Fibroblast of skin of right quadriceps (primary cell): ENCODE measurements around the gene USP5.

Experiments
- DNase-seq: peaks from one replicate; pipeline ENCODE4 v3.0.0-alpha.2; 2013

The USP5 gene

DNA sequence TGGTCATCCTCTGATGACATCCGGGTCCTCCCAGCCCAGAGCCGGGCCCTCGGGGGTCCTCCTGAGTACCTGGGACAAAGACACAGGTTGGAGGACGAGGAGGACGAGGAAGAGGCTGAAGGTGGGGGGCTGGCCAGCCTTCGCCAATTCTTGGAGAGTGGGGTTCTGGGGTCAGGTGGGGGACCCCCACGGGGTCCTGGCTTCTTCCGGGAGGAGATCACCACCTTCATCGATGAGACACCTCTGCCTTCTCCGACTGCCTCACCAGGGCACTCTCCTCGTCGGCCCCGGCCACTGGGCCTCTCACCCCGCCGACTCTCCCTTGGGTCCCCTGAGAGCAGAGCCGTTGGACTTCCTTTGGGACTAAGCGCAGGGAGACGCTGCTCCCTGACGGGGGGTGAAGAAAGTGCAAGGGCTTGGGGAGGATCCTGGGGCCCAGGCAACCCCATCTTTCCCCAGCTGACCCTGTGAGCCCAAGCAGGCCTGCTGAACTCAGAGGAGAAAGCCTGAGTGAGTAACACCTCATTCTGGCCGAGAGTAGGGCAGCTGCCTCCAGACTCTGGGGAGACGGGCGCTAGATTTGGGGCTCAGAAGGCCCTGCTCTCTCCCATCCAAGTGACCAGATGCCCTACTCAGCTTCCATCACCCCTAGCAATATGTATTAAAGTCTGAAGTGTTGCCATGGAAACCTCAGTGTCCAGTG is 25.1 kb upstream of the USP5 start:
- DNase-seq: no peak

DNA sequence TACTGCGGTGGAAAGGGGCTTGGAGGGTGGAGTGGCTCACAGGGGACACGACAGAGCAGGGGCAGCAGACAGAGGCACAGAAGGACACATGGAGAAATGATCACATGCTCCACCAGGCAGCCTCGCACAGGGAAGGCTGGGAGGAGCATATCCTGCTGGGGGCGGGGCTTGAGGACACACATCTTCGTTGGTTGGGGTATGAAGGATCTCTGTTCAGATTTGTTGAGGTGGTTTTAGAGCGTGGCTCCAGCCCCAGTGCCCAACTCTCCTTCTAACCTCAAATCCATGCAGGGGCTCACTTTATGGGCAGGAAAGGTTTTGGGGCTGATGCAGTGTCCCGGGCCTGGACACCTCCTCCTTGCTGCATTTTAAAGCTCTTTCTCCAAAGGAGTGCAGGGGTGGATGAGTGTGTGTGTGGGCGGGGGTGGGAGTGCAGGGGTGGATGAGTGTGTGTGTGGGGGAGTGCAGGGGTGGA is 24.5 kb upstream of the USP5 start:
- peak; percentile 85 for DNase-seq

DNA sequence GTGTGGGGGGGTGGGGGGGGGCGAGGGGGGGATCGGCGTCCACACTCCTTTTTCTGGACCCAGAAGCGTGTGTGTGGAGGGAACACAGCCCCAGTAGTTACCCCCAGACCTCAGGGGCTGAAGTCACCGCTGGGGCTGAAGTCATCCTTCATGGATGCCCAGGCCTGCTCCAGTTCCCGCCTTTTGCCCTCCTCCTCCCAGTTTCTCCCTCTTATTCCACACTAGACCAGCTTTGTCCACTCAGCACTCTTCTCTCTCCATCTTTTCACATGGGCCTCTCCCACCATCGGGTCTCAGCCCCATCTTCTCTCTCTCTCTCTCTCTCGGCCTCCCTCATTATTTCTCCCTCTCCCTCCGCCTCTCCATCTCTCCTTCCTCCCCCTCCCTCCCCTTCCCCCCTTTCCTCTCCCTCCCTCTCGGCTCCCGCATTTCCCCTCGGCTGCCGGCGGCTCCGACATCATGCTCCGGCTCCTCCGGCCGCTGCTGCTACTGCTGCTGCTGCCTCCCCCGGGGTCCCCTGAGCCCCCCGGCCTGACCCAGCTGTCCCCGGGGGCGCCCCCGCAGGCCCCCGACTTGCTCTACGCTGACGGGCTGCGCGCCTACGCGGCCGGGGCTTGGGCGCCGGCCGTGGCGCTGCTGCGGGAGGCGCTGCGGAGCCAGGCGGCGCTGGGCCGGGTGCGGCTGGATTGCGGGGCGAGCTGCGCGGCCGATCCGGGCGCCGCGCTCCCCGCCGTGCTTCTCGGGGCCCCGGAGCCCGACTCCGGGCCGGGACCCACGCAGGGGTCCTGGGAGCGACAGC is 23.8 kb upstream of the USP5 start, which contains the start of gene P3H3:
P3H3 (plus strand) TSS at position 426 of the 799 bp plus-strand sequence; CDS start at position 460, 34 bp downstream.
- DNase-seq: peak; percentile 65

DNA sequence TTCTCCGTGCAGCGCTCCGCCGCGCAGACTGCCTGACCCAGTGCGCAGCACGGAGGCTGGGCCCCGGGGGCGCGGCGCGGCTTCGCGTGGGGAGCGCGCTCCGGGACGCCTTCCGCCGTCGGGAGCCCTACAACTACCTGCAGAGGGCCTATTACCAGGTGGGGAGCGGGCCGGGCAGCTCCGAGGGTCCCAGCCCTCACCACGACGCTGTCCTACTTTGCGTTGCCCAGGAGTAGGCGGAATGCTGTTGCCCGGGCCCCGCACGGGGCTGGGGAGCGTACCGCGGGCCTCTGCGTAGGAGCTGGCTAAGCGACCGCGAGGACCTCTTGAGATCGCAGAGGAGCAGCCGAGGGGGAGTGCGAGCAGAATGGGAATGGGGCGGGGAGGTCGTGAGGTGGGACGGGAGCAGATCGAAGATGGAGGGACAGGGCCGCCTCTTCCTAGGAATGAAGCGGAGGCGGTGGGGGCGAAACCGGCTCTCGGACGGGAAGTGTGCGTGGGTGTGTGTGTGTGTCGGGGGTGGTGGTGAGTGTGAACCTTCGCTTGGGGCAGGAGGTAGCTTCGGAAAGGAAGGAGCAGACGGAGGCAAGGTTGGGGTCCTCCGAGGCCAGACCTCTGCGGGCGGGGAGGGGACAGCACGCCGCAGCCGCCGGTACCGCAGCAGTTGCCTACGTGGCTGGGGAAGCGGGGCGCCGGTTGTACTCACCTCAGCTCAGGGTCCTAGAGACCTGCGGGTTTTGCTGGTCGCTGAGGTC is 23.0 kb upstream of the USP5 start:
- DNase-seq: peak; percentile 58

DNA sequence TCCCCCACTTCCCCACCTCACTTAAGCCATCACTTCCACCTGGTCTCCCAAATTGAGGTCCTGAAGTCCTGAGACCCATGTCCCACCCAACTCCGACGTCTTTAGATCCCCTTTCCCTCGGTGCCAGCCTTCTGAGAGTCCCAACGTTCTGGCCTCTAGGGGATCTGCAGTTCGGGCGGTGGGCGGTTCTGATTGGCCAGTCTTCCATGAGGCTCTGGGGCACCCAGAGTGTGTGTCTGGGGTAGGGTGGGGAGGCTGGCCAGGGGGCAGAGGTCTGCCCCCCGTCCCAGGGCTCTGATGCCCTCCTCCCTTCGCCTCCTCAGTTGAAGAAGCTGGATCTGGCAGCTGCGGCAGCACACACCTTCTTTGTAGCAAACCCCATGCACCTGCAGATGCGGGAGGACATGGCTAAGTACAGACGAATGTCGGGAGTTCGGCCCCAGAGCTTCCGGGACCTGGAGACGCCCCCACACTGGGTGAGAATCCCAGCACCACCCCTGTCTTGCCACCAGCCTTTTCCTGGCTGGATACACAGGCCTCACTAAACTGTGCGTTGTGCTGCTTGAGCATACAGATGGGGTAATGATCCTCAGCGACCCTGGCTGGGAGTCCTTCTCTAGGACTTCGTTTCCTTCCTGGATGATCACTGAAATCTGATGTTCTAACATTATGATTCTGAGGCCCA is 22.3 kb upstream of the USP5 start:
- DNase-seq: peak; percentile 50

DNA sequence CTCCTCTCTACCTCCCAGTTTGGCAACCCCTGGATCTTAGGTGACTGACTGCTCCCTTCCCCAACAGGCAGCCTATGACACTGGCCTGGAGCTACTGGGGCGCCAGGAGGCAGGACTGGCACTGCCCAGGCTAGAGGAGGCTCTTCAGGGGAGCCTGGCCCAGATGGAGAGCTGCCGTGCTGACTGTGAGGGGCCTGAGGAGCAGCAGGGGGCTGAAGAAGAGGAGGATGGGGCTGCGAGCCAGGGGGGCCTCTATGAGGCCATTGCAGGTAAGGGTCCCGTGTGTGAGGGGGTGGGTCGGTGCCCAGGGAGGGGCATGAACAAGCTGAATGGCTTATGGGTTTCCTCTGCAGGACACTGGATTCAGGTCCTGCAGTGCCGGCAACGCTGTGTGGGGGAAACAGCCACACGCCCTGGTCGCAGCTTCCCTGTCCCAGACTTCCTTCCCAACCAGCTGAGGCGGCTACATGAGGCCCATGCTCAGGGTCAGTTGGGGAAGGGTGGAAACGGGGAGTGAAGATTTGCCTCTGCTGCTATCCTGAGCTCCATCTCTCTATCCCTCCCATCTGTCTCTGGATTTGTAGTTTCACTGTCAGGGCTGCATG is 21.6 kb upstream of the USP5 start:
- DNase-seq: no peak

DNA sequence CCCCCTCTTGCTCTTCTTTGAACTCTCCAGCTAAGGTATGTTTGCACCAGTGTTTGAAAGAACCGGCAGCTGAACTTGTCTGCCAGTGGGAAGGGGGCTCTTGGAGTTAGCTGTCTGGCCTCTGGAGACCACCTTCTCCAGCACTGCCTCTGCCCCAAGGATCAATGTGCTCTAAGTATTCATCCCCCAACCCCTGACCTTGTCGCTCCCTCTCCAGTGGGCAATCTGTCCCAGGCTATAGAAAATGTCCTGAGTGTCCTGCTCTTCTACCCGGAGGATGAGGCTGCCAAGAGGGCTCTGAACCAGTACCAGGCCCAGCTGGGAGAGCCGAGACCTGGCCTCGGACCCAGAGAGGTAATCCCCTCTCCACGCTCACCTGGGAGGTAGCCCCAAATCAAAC is 21.0 kb upstream of the USP5 start:
- no peak for DNase-seq

DNA sequence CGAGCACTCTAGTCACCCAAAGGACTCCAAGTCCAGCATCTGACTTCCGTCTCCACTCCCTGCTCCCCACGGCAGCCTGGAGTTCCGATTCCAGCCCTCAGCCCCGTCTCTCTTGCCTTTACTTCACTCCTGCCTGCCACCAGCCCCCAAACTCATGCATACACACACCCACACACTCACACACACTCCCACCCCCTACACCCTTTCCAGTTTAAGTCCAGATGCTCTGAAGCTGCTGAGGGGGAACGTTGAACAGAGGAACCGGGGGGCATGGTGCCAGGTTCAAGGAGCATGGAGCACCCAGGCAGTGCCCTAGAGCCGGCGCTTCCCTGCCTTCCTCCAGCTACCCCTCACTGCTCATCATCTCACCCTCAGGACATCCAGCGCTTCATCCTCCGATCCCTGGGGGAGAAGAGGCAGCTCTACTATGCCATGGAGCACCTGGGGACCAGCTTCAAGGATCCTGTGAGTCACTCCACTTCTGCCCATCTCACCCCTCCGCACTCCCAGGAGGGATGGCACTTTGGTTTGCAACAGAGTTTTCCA is 20.4 kb upstream of the USP5 start:
- DNase-seq: no peak

DNA sequence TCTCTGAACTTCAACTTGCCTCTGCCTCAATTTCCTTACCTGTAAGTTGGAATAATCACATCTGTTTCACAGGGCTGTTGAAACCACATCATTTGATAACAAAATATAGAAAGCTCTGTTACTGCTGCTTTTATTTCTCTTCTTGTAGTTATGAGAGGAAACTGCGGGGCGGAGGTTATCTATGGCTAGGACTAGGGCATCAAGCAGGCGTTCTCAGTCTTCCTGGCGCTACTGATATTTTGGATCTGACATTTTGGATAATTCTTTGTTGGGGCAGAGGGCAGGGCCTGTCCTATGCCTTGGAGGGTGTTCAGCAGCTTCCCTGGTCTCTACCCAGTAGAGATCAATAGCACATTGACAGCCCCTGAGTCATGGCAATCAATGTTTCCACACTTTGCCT is 19.8 kb upstream of the USP5 start:
- DNase-seq: no peak

DNA sequence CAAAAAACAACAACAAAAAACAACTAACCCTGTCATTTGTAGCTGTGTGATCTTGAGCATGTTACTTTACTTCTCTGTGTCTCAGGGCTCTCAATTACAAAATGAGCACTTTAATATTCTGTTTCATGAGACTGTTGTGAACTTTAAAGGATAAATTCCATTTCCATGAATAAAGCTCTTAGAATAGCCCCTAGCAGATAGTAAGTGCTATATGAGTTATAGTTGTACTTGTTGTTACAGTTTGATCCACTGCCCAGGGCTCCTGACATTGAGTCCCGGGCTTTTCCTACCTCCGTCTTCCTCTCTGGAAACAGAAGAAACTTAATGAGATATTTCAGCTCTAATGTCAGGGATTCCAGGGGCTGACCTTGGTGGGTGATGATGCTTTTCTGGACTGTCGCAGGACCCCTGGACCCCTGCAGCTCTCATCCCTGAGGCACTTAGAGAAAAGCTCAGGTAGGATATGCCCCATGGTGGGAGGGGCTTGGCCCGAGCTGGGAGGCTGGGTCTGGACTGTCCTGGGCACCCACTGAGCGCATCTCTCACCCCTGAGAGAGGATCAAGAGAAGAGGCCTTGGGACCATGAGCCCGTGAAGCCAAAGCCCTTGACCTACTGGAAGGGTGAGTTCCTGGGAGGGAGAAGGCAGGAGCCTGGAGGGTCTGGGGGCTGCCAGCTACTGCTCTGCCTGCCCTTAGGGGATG is 18.6 kb upstream of the USP5 start:
- DNase-seq: no peak

DNA sequence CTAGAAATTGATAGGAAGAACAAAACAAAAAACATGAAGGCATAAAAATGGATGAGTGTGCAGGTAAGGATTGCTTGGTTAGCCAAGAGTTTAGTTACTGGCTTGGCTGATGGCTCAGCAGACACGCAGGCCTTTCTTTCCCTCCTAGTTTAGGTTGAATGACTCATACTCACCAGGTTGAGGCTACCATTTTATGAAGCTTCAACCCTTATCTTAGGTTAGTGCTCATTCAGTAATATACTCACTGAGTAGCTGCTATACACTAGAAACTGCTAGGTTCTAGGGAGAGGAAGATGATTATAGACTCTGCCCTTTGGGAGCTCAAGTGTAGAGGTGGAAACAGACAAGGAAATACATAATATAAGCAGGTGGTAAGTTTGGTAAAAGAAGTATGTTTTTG is 17.7 kb upstream of the USP5 start:
- DNase-seq: no peak

DNA sequence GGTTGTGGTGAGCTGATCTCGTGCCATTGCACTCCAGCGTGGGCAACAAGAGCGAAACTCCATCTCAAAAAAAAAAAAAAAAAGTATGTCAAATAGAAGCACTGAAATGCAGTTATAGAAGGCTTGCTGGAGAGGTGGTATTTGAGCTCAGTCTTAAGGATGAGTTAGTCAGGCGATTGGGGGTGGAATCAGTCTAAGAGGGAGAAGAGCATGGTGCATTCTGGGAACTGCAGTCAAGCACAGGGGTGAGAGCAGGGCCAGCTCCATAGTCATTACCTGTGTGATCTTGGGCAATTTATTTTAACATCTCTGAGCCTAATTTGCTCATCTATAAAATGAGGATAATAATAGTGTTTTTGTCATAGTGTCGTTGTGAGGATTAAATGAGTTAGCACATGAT is 17.1 kb upstream of the USP5 start:
- DNase-seq: no peak

DNA sequence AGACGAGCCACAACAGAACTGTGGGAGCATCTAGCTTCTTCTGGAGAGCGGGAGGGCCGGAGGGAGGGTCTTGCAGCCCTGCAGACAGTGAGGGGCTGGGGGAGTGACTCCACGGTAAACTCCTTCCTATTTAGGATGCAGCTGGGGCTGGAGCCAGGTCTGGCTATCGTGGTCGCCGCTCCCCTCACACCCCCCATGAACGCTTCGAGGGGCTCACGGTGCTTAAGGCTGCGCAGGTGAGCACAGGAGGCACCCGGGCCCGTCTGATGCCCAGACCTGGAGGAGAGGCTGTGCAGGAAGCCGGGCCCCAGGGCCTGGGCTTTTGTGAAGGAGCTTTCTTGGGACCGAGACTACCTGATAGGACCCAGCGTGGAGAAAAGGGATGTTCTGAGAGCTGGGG is 15.1 kb upstream of the USP5 start:
- no peak for DNase-seq

DNA sequence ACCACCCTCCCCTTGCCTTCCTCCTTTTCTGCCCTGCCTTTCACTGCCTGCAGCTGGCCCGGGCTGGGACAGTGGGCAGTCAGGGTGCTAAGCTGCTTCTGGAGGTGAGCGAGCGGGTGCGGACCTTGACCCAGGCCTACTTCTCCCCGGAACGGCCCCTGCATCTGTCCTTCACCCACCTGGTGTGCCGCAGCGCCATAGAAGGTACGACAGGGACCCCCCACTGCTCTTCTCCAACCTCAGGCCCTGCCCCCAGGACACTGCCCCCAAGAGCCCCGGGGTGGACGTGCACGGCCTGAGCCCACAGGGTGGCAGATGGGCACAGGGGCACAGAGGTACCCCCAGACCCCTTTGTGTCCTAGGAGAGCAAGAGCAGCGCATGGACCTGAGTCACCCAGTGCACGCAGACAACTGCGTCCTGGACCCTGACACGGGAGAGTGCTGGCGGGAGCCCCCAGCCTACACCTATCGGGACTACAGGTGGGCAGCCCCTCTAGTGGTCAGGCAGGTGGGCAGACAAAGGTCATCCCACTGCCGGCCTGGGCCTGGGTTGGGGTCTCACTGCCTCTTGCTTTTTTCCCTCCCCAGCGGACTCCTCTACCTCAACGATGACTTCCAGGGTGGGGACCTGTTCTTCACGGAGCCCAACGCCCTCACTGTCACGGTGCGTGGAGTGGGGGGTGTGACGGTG is 14.4 kb upstream of the USP5 start:
- no peak for DNase-seq

DNA sequence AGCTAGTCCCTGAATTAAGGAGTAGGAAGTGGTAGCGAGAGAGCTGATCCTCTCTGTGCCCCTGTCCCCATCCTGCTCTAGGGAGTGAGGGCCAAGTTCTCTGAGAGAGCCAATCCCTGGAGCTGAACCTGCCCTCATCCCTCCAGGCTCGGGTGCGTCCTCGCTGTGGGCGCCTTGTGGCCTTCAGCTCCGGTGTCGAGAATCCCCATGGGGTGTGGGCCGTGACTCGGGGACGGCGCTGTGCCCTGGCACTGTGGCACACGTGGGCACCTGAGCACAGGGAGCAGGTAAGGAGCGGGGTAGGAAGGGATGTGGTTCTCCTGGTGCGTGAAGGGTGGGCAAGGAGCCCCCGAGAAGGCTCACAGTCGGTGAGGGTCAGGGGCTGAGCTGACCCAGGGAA is 13.1 kb upstream of the USP5 start:
- DNase-seq: no peak

DNA sequence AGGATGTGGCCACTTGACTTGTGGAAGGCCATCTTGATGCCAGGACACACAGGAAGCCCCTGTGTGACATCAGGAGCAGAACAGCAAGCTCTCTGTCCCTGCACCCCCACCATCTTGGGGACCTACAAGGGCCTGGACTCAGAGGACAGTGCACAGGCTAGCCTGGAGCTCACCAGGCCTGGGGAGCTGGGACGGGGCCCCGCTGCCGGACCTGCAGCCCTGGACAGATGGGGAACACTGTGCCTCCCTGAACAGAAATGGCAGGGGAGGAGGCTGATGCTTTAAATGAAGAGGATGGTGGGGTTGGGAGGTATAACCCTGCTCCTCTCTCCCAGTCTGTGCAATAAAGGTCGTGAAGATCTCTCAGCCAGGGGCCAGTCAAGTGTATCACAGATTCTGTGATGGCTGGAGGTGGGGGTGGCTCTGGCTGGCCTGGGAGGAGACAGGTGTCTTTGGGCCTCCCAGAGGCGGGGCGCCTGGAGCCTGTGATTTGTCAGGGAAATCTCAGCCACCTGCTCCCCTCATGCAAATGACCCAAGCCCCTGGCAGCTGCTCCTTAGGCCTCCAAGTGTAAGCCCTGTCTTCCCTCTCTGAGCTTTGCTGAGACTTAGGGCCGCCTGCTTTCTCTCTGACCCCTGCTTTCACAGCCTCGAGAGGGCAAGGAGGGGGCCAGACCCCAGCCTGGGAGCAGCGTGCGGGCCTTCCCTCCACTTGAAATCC is 12.3 kb upstream of the USP5 start:
- no peak for DNase-seq

DNA sequence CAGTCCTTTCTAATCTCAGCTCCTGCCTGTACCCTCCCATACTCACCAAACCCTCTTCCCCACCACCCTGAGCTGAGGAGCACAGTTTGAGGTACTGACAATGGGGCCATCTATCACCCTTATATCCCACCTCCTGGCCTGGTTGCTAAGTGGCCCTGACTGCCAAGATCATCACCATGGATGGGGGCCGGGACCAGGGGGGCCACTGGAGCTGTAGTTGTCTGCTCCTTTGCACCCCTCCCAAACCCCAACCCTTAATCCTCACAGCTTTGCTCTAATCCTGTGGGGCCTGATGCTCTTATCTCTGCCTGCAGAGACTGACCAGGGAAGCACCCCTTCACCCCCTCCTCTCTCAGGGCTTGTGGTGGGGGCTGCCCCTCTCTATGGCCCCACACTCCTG is 11.6 kb upstream of the USP5 start:
- DNase-seq: no peak

DNA sequence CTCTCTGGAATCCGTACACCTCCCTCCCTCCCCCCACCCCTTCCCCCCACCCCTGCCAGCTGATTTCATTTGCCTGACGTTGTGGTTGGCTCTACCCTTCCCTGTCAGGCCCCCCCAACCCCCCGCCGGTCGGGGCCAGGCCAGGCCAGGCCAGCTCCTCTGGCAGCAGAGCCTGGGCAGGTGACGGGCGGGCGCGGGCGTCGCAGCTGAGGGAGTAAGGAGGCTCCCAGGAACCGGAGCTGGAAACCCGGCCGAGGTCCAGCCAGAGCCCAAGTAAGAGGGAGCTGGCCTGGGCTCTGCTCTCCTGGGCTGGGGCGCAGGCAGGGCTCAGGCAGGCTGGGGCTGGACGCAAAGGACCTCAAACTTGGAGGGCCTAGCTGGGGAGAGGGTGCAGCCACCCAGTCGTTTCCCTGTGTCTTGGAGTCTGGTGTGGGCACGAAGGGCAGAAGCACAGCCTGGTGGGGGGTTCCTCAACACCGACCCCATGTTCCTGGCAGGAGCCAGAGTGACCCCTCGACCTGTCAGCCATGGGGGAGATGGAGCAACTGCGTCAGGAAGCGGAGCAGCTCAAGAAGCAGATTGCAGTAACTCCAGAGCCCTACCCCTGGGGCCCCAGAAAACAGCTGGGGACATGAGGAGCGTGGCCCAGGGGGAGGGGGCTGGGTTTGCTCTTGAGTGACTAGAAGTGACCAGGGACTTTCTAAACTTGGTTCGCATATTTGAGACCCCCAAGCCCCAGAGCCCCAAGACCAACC is 11.0 kb upstream of the USP5 start, which contains the start of gene GNB3:
GNB3 (plus strand) TSS at position 165 of the 755 bp plus-strand sequence; CDS start at position 528, 363 bp downstream.
- DNase-seq: no peak

DNA sequence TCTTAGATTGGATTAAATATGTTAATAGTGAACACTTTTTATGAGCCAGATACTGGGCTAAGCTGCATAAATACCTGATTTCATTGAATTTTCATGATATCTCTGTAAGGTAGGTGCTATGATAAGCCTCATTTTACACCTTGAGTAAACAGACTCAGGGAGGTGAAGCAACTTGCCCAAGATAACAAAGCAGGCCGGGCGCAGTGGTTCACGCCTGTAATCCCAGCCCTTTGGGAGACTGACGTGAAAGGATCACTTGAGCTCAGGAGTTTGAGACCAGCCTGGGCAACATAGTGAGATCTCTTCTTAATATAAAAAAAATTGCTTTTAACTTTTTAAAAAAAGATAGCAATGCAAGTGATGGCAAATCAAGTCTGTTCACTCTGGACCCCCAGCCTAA is 9.9 kb upstream of the USP5 start:
- no peak for DNase-seq
